Measurements from ENCODE around the gene KLRF2.
A peak's percentile ranks its signal among the peaks of the same experiment; 100 is the strongest.

Gene KLRF2

DNA sequence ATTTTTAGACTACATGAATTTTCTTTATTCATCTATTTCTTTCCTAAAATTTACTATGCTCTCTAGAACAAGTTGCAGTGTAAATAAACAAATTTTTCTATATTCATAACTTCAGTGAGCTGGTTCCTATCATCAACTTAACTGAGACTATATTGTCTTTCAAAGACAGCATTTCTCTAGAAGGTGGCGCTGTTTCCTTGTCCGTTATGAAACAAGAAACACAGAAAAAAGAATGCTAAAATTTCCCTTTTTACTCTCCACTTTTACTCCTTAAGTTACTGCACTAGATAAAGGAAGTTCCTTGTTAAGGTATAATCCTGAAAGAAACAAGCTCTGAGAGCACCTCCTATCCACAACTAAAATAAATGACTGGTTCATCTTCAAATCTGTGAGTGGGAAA is 59.1 kb downstream of the KLRF2 start:
- TF ChIP-seq, protein P1, sequence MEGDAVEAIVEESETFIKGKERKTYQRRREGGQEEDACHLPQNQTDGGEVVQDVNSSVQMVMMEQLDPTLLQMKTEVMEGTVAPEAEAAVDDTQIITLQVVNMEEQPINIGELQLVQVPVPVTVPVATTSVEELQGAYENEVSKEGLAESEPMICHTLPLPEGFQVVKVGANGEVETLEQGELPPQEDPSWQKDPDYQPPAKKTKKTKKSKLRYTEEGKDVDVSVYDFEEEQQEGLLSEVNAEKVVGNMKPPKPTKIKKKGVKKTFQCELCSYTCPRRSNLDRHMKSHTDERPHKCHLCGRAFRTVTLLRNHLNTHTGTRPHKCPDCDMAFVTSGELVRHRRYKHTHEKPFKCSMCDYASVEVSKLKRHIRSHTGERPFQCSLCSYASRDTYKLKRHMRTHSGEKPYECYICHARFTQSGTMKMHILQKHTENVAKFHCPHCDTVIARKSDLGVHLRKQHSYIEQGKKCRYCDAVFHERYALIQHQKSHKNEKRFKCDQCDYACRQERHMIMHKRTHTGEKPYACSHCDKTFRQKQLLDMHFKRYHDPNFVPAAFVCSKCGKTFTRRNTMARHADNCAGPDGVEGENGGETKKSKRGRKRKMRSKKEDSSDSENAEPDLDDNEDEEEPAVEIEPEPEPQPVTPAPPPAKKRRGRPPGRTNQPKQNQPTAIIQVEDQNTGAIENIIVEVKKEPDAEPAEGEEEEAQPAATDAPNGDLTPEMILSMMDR (IDR thresholded peaks at IDR 0.05) = peak; percentile 66

DNA sequence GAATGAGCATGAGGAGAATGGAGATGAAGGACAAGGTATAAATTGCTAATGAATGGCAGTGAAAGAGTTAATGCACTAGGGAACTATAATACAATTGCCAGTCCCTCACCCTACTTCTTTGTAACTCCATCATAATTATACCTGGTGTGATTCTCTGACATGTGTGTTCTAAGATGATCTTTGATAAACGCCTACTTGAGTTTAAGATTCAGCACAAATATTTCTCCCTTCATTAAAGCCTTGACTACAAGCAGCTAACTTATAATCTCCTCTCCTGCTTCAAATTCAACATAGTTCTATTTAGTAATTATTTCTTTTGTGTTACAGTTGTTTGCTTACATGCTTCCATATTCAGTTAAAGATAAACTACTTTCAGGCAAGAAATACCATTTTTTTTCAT is 60.5 kb downstream of the KLRF2 start:
- TF ChIP-seq, protein P1 (IDR thresholded peaks at IDR 0.05) = no peak

DNA sequence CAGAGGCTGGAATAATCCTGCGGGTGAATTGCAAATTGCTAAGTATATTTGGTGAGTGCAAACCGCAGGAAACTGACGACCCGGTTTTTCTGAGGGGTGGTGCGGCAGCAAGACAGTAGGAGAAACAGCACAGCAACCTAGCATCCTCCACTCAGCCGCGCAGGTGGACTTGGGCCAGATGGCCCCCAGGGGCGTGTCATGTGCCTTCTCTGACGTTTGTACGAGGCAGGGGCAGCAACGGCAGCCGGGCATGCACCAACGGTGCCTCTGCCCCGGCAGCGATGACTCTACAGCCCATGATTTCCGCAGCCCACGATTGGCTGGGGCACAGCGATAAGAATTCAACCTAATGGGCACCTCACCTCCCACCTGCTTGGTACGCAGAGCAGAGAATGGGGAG is 62.0 kb downstream of the KLRF2 start:
- TF ChIP-seq, protein P1 (IDR thresholded peaks at IDR 0.05) = no peak

DNA sequence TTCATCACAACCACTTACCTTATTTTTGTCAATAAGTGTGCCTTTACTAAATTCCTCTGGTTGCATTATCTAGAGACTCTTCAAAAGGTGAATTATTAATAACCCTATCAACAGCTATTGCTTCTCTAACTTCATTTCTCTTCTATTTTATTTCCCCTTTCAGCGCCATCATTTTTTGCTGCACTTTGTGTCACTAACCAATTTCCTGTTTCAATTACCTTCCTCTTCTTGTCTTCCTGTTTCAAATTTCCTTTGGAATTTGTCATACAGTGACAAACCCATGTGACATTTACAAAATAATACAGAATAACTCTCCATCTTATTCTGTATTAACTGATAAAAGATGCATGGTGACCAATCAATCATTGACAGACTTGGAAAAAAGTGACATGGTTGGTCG is 63.1 kb downstream of the KLRF2 start:
- TF ChIP-seq, protein P1 (IDR thresholded peaks at IDR 0.05) = no peak
